ENCODE measurements around the gene POSTN.

DNA sequence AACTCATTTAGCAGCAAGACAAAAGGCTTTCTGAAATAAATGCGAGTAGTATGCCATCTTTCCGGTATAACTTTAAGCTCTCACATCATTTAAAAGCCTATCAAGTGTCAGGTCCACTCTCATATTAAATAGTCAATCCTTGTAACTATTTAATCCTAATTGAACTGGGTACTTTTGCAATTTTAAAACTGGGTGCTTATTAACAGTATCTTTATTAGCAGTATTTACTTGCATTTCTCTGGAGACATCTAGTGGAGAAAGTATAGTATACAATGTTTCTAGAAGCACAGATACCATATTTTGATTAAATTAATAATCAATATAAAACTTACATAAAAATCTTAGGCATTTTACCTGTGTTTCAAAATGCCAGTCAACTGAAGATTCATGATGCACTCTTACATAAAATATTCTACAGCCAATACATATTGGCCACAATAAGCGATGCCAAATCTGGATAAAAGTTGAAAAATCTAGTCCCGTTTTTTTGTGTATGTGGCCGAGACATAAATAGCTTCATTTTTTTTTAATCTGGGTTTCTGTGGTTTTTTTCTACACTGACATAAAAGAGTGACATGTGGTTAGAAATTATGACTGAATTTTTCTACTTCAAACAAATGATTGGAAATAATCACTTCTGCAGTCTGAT, 4.3 kb upstream of the POSTN start:
- TF ChIP-seq, protein P1, sequence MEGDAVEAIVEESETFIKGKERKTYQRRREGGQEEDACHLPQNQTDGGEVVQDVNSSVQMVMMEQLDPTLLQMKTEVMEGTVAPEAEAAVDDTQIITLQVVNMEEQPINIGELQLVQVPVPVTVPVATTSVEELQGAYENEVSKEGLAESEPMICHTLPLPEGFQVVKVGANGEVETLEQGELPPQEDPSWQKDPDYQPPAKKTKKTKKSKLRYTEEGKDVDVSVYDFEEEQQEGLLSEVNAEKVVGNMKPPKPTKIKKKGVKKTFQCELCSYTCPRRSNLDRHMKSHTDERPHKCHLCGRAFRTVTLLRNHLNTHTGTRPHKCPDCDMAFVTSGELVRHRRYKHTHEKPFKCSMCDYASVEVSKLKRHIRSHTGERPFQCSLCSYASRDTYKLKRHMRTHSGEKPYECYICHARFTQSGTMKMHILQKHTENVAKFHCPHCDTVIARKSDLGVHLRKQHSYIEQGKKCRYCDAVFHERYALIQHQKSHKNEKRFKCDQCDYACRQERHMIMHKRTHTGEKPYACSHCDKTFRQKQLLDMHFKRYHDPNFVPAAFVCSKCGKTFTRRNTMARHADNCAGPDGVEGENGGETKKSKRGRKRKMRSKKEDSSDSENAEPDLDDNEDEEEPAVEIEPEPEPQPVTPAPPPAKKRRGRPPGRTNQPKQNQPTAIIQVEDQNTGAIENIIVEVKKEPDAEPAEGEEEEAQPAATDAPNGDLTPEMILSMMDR (IDR thresholded peaks at IDR 0.05), result peak; percentile 39 to 58 (median 52)
- no peak for TF ChIP-seq POLR2A (IDR thresholded peaks at IDR 0.05)
